Kidney epithelial cell (primary cell): ENCODE results near the gene MSANTD2. TPM values are rescaled to one million over a fixed set of nuclear protein-coding genes. Genes with fewer than 3 reads are reported as not detected.

Source experiments
- DNase-seq: peaks from one replicate; pipeline ENCODE4 v3.0.0-alpha.2; 2010; ENCODE audit warnings: low read depth
- H3K27me3 ChIP-seq: 2 replicates; pipeline ENCODE4 v1.6.0; 2011; ENCODE audit warnings: low read length; ENCODE audit not compliant: control insufficient read depth, insufficient read depth
- H3K36me3 ChIP-seq: 2 replicates; pipeline ENCODE4 v1.5.1; 2011; ENCODE audit warnings: low read length; ENCODE audit not compliant: control insufficient read depth, insufficient read depth
- H3K4me3 ChIP-seq: 2 replicates; pipeline ENCODE4 v1.5.1; 2011; ENCODE audit warnings: low read depth, mild to moderate bottlenecking, control low read depth, low read length
- CTCF ChIP-seq: IDR thresholded peaks from 2 replicates; pipeline ENCODE4 v1.5.1; 2011; ENCODE audit warnings: mild to moderate bottlenecking, moderate library complexity, low read length, control low read depth, inconsistent platforms; ENCODE audit not compliant: insufficient read depth, poor library complexity, severe bottlenecking
- total RNA-seq: library from RNA; depleted of rRNA; stranded (reverse); fragments of >200 nt; gene quantifications from 2 replicates; pipeline ENCODE4 v1.2.3, GENCODE V29; 2015

Gene MSANTD2
- total RNA-seq, 1 donor from 2014 or later = 16.0 TPM

- Histone ChIP-seq H3K27me3 (peaks cover 39% of the 10 kb centered on the region), H3K4me3 (no peak overlapping the region), H3K36me3 (no peaks in the 10 kb centered on the region)
- TF ChIP-seq CTCF = no peak
- no peak for DNase-seq
These were observed 43.4 kb downstream of the MSANTD2 start for GRCh38 chr11:124756753-124757227.

GRCh38 chr11:124756033-124756752 is 44.0 kb downstream of the MSANTD2 start:
- no peak for DNase-seq
- H3K36me3 ChIP-seq = no peaks in the 10 kb centered on the region
- no peak overlapping the region for H3K4me3 ChIP-seq
- TF ChIP-seq CTCF = no peak
- peaks cover 39% of the 10 kb centered on the region for H3K27me3 ChIP-seq

- no peak for TF ChIP-seq CTCF
- no peaks in the 10 kb centered on the region for H3K36me3 ChIP-seq
- DNase-seq = no peak
- peaks cover 30% of the 10 kb centered on the region for H3K27me3 ChIP-seq
- no peak overlapping the region for H3K4me3 ChIP-seq
These were observed 45.5 kb downstream of the MSANTD2 start for GRCh38 chr11:124754710-124755109.

GRCh38 chr11:124754309-124754708 is 45.9 kb downstream of the MSANTD2 start:
- Histone ChIP-seq H3K4me3 (no peak overlapping the region), H3K27me3 (peaks cover 28% of the 10 kb centered on the region), H3K36me3 (no peaks in the 10 kb centered on the region)
- no peak for DNase-seq
- TF ChIP-seq CTCF = no peak

- no peak for TF ChIP-seq CTCF
- Histone ChIP-seq H3K27me3 (peaks cover 25% of the 10 kb centered on the region), H3K4me3 (no peak overlapping the region), H3K36me3 (no peaks in the 10 kb centered on the region)
- DNase-seq = no peak
These were observed 46.6 kb downstream of the MSANTD2 start for GRCh38 chr11:124753624-124754023.

- peaks cover 25% of the 10 kb centered on the region for H3K27me3 ChIP-seq
- TF ChIP-seq CTCF = no peak
- no peak for DNase-seq
- H3K4me3 ChIP-seq = no peak overlapping the region
- no peaks in the 10 kb centered on the region for H3K36me3 ChIP-seq
These were observed 47.0 kb downstream of the MSANTD2 start for GRCh38 chr11:124753205-124753604.
